WTC11 (cell line): ENCODE measurements around the gene CCDC124. TPM values are rescaled to one million over a fixed set of nuclear protein-coding genes. Genes with fewer than 3 reads are reported as not detected.

Experiments used
- ATAC-seq: fragments of 200-7000 bp; cut with Tn5 transposase; 2 replicates; pipeline ENCODE4 v1.10.0; 2021; ENCODE audit warnings: mild to moderate bottlenecking, moderate library complexity
- CTCF ChIA-PET: fragments of 300-600 bp; sonication (Branson Sonifier 250); formaldehyde crosslinking; loops from one replicate; lab custom pipeline; 2021; ENCODE audit warnings: antibody characterized with exemption; lab: Charles Lee
- POLR2A ChIA-PET: fragments of 350-600 bp; sonication (Branson Sonifier 250); formaldehyde crosslinking; loops from one replicate; lab custom pipeline; 2021; ENCODE audit warnings: antibody characterized with exemption; lab: Charles Lee
- DNase-seq: peaks from one replicate; pipeline ENCODE4 v3.0.0; 2021; ENCODE audit warnings: low spot score
- H3K27ac Mint-ChIP-seq: 2 replicates; pipeline ENCODE4 v1.8.0; 2021; ENCODE audit warnings: mixed read lengths
- H3K27me3 Mint-ChIP-seq: 2 replicates; pipeline ENCODE4 v1.8.0; 2021; ENCODE audit warnings: low read depth, mild to moderate bottlenecking, moderate library complexity, mixed read lengths
- H3K36me3 Mint-ChIP-seq: 2 replicates; pipeline ENCODE4 v1.8.0; 2021; ENCODE audit warnings: mixed read lengths
- H3K4me1 Mint-ChIP-seq: 2 replicates; pipeline ENCODE4 v1.8.0; 2022; ENCODE audit warnings: mixed read lengths
- H3K4me3 Mint-ChIP-seq: 2 replicates; pipeline ENCODE4 v1.8.0; 2021; ENCODE audit warnings: mild to moderate bottlenecking, moderate library complexity, mixed read lengths
- H3K9me3 Mint-ChIP-seq: 2 replicates; pipeline ENCODE4 v1.8.0; 2021; ENCODE audit warnings: mixed read lengths
- EMX1 ChIP-seq: fragments of 250-450 bp; sonication (Bioruptor Pico); IDR thresholded peaks from 2 replicates; pipeline ENCODE4 v1.8.0; 2021; ENCODE audit warnings: mild to moderate bottlenecking
- FOXJ3 ChIP-seq: sonication (generic); formaldehyde crosslinking; IDR thresholded peaks from 2 replicates; pipeline ENCODE4 v1.9.0; 2021; ENCODE audit warnings: missing genetic modification reagents, mild to moderate bottlenecking, borderline replicate concordance
- GABPB1 ChIP-seq: sonication (generic); formaldehyde crosslinking; IDR thresholded peaks from 2 replicates; pipeline ENCODE4 v1.8.1; 2023; ENCODE audit warnings: mild to moderate bottlenecking, missing genetic modification reagents
- NFYB ChIP-seq: sonication (generic); formaldehyde crosslinking; conservative IDR thresholded peaks from 2 replicates; pipeline ENCODE4 v1.8.0; 2022; ENCODE audit warnings: low read depth, missing genetic modification reagents
- PRRX2 ChIP-seq: fragments of 250-450 bp; sonication (Bioruptor Pico); IDR thresholded peaks from 2 replicates; pipeline ENCODE4 v1.8.0; 2021; ENCODE audit warnings: mild to moderate bottlenecking
- RELA ChIP-seq: sonication (generic); formaldehyde crosslinking; IDR thresholded peaks from 2 replicates; pipeline ENCODE4 v1.8.1; 2022; ENCODE audit warnings: missing genetic modification reagents, mild to moderate bottlenecking, borderline replicate concordance
- RORB ChIP-seq: fragments of 250-450 bp; sonication (Bioruptor Pico); IDR thresholded peaks from 2 replicates; pipeline ENCODE4 v1.9.0; 2021; ENCODE audit warnings: mild to moderate bottlenecking
- TEAD1 ChIP-seq: sonication (generic); formaldehyde crosslinking; IDR thresholded peaks from 2 replicates; pipeline ENCODE4 v1.8.0; 2022; ENCODE audit warnings: mild to moderate bottlenecking, missing genetic modification reagents
- USF1 ChIP-seq: sonication (generic); formaldehyde crosslinking; IDR thresholded peaks from 2 replicates; pipeline ENCODE4 v1.8.0; 2022; ENCODE audit warnings: mild to moderate bottlenecking, missing genetic modification reagents
- USF2 ChIP-seq: sonication (generic); formaldehyde crosslinking; IDR thresholded peaks from 2 replicates; pipeline ENCODE4 v1.8.1; 2023; ENCODE audit warnings: mild to moderate bottlenecking, missing genetic modification reagents, moderate library complexity
- ZMAT4 ChIP-seq: fragments of 250-450 bp; sonication (Bioruptor Pico); IDR thresholded peaks from 2 replicates; pipeline ENCODE4 v1.9.0; 2021; ENCODE audit warnings: mild to moderate bottlenecking
- ZNF396 ChIP-seq: fragments of 250-450 bp; sonication (Bioruptor Pico); IDR thresholded peaks from 2 replicates; pipeline ENCODE4 v1.8.0; 2021; ENCODE audit warnings: mild to moderate bottlenecking, moderate library complexity, borderline replicate concordance
- total RNA-seq: library from RNA; stranded (reverse); gene quantifications from 3 replicates; pipeline ENCODE4 v1.2.3, GENCODE V29; 2021
- TF ChIP-seq, protein P1 (sequence below): fragments of 250-450 bp; sonication (Bioruptor Pico); IDR thresholded peaks from 2 replicates; pipeline ENCODE4 v1.9.0; 2021; ENCODE audit warnings: mild to moderate bottlenecking, borderline replicate concordance
- TF ChIP-seq, protein P2 (sequence below): sonication (generic); formaldehyde crosslinking; IDR thresholded peaks from 2 replicates; pipeline ENCODE4 v1.8.1; 2022; ENCODE audit warnings: missing genetic modification reagents, borderline replicate concordance
- TF ChIP-seq, protein P3 (sequence below): fragments of 200-600 bp; IDR thresholded peaks from 2 replicates; pipeline ENCODE4 v1.8.0; 2022; ENCODE audit warnings: antibody characterized with exemption

CCDC124 gene
- total RNA-seq, 1 experiment from 2014 or later: 156 TPM

DNA sequence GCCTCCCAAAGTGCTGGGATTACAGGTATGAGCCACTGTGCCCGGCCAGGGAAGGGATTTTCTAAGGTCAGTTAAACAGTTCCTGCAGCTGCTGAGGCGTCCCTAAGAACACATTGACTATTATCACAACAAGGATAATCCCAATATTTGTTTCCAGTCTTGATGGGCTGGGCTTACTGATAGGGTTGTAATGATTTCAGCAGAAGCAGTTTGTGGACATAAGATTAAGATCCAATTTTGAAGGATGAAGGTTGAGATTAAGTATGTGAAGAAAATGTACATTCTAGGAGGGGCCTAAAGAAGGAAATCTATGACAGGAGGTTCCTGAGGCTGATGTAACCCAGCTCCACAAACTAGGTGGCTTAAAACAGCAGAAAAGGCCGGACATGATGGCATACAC is 10.7 kb upstream of the CCDC124 start (continued):
- TF ChIP-seq, protein P1, sequence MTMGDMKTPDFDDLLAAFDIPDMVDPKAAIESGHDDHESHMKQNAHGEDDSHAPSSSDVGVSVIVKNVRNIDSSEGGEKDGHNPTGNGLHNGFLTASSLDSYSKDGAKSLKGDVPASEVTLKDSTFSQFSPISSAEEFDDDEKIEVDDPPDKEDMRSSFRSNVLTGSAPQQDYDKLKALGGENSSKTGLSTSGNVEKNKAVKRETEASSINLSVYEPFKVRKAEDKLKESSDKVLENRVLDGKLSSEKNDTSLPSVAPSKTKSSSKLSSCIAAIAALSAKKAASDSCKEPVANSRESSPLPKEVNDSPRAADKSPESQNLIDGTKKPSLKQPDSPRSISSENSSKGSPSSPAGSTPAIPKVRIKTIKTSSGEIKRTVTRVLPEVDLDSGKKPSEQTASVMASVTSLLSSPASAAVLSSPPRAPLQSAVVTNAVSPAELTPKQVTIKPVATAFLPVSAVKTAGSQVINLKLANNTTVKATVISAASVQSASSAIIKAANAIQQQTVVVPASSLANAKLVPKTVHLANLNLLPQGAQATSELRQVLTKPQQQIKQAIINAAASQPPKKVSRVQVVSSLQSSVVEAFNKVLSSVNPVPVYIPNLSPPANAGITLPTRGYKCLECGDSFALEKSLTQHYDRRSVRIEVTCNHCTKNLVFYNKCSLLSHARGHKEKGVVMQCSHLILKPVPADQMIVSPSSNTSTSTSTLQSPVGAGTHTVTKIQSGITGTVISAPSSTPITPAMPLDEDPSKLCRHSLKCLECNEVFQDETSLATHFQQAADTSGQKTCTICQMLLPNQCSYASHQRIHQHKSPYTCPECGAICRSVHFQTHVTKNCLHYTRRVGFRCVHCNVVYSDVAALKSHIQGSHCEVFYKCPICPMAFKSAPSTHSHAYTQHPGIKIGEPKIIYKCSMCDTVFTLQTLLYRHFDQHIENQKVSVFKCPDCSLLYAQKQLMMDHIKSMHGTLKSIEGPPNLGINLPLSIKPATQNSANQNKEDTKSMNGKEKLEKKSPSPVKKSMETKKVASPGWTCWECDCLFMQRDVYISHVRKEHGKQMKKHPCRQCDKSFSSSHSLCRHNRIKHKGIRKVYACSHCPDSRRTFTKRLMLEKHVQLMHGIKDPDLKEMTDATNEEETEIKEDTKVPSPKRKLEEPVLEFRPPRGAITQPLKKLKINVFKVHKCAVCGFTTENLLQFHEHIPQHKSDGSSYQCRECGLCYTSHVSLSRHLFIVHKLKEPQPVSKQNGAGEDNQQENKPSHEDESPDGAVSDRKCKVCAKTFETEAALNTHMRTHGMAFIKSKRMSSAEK (CRISPR knock-in tag): no peak
- TF ChIP-seq, protein P2, sequence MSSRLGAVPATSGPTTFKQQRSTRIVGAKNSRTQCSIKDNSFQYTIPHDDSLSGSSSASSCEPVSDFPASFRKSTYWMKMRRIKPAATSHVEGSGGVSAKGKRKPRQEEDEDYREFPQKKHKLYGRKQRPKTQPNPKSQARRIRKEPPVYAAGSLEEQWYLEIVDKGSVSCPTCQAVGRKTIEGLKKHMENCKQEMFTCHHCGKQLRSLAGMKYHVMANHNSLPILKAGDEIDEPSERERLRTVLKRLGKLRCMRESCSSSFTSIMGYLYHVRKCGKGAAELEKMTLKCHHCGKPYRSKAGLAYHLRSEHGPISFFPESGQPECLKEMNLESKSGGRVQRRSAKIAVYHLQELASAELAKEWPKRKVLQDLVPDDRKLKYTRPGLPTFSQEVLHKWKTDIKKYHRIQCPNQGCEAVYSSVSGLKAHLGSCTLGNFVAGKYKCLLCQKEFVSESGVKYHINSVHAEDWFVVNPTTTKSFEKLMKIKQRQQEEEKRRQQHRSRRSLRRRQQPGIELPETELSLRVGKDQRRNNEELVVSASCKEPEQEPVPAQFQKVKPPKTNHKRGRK (CRISPR knock-in tag): no peak
- TF ChIP-seq, protein P3, sequence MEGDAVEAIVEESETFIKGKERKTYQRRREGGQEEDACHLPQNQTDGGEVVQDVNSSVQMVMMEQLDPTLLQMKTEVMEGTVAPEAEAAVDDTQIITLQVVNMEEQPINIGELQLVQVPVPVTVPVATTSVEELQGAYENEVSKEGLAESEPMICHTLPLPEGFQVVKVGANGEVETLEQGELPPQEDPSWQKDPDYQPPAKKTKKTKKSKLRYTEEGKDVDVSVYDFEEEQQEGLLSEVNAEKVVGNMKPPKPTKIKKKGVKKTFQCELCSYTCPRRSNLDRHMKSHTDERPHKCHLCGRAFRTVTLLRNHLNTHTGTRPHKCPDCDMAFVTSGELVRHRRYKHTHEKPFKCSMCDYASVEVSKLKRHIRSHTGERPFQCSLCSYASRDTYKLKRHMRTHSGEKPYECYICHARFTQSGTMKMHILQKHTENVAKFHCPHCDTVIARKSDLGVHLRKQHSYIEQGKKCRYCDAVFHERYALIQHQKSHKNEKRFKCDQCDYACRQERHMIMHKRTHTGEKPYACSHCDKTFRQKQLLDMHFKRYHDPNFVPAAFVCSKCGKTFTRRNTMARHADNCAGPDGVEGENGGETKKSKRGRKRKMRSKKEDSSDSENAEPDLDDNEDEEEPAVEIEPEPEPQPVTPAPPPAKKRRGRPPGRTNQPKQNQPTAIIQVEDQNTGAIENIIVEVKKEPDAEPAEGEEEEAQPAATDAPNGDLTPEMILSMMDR: no peak
- TF ChIP-seq ZMAT4 (CRISPR knock-in tag) (no peak), TEAD1 (CRISPR knock-in tag) (no peak), RORB (no peak), USF1 (CRISPR knock-in tag) (no peak), PRRX2 (CRISPR knock-in tag) (no peak), USF2 (CRISPR knock-in tag) (no peak), GABPB1 (CRISPR knock-in tag) (no peak), RELA (CRISPR knock-in tag) (no peak)
- TF ChIP-seq, all 79 proteins: peak for 0

- H3K27ac Mint-ChIP-seq: no peak overlapping the region
- peaks cover 5% of the 10 kb centered on the region; the same call in 1 of the 2 replicates for H3K27me3 Mint-ChIP-seq
- no peaks in the 10 kb centered on the region for H3K36me3 Mint-ChIP-seq
- peaks cover 5% of the 10 kb centered on the region; the same call in 1 of the 2 replicates for H3K4me1 Mint-ChIP-seq
- no peaks in the 10 kb centered on the region for H3K9me3 Mint-ChIP-seq
- ChIA-PET POLR2A (no interaction called here), CTCF (no interaction called here)
- ATAC-seq (no peak), DNase-seq (no peak)
- no peak overlapping the region for H3K4me3 Mint-ChIP-seq
- no peak for TF ChIP-seq NFYB (CRISPR knock-in tag)
- TF ChIP-seq ZMAT4 (CRISPR knock-in tag): no peak
- no peak for TF ChIP-seq FOXJ3 (CRISPR knock-in tag)
- TF ChIP-seq EMX1 (CRISPR knock-in tag): no peak
- no peak for TF ChIP-seq ZNF396
Observed at GRCh38 chr19:17926044-17926443, 6.8 kb upstream of the CCDC124 start.
